ENCODE measurements around the gene GEMIN4. TPM values are rescaled to one million over a fixed set of nuclear protein-coding genes. Genes with fewer than 3 reads are reported as not detected.
"Not testable (repeated sequence)": the region's sequence is repeated elsewhere in the genome, so short reads cannot be mapped to it uniquely, and the experiment has no call there.

Gene GEMIN4
- total RNA-seq, 1 donor from 2014 or later = 19.3 TPM

DNA sequence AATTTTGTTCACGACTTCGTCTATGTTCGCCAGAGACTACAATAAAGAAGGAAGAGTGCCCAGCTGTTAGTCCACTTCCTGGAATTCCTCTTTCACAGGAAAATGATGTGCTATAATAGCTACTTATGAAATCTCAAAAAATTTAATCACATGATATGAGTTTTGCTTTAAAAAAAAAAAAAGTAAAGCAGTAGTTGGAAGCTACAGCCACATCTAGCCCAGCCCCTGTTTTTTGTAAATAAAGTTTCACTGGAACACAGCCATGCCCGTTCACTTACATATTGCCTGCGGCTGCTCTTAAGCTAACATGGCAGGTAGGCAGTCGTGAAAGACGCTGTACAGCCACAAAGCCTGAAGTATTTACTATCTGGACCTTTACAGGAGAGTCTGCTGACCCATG is 52.7 kb downstream of the GEMIN4 start:
- no peak for DNase-seq (ENCODE audit: extremely low spot score, unreplicated experiment)

DNA sequence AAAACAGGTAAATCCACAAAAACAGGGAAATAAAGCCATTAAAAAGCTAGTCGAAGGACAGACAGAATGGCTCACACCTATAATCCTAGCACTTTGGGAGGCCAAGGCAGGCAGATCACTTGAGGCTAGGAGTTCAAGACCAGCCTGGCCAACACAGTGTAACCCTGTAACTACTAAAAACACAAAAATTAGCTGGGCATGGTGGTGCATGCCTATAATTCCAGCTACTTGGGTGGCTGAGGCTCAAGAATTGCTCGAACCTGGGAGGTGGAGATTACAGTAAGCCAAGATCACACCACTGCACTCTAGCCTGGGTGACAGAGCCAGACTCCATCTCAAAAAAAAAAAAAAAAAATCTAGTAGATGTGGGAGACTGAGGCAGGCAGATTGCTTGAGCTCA is 54.0 kb downstream of the GEMIN4 start:
- Mint-ChIP-seq H3K36me3 (ENCODE audit: unreplicated experiment) (peaks cover 18% of the 10 kb centered on the region), H3K4me1 (ENCODE audit: unreplicated experiment) (peaks cover 22% of the 10 kb centered on the region)
- H3K27me3 Mint-ChIP-seq (ENCODE audit: unreplicated experiment); H3K27ac Mint-ChIP-seq (ENCODE audit: unreplicated experiment); H3K4me3 Mint-ChIP-seq (ENCODE audit: unreplicated experiment); DNase-seq (ENCODE audit: extremely low spot score, unreplicated experiment); H3K9me3 Mint-ChIP-seq (ENCODE audit: unreplicated experiment): not testable (repeated sequence)

More for the DNA sequence above, 52.7 kb downstream of the GEMIN4 start:
- Mint-ChIP-seq H3K4me3 (ENCODE audit: unreplicated experiment) (no peak overlapping the region), H3K27me3 (ENCODE audit: unreplicated experiment) (no peaks in the 10 kb centered on the region), H3K4me1 (ENCODE audit: unreplicated experiment) (peaks cover 10% of the 10 kb centered on the region), H3K9me3 (ENCODE audit: unreplicated experiment) (no peaks in the 10 kb centered on the region), H3K27ac (ENCODE audit: unreplicated experiment) (no peak overlapping the region), H3K36me3 (ENCODE audit: unreplicated experiment) (peaks cover 18% of the 10 kb centered on the region)
- TF ChIP-seq, protein P1, sequence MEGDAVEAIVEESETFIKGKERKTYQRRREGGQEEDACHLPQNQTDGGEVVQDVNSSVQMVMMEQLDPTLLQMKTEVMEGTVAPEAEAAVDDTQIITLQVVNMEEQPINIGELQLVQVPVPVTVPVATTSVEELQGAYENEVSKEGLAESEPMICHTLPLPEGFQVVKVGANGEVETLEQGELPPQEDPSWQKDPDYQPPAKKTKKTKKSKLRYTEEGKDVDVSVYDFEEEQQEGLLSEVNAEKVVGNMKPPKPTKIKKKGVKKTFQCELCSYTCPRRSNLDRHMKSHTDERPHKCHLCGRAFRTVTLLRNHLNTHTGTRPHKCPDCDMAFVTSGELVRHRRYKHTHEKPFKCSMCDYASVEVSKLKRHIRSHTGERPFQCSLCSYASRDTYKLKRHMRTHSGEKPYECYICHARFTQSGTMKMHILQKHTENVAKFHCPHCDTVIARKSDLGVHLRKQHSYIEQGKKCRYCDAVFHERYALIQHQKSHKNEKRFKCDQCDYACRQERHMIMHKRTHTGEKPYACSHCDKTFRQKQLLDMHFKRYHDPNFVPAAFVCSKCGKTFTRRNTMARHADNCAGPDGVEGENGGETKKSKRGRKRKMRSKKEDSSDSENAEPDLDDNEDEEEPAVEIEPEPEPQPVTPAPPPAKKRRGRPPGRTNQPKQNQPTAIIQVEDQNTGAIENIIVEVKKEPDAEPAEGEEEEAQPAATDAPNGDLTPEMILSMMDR (IDR thresholded peaks at IDR 0.05) = no peak

DNA sequence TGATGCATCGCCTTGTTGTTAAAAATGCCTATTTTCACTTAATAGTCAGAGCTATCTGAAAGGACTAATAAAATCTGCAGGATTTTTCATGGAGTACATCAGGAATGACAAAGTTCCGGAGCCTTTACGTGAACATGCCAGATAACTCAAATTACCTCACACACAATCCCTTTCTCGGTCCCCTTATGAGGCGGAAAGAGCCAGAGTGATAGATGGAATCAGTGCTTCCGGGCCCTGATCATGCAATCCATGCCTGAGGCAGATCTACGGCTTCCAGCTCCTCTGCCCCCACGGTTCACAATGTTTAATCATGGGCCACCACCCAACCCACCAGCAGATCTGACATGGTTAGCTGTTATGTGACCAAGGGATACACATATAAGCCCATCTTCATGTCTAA is 54.4 kb downstream of the GEMIN4 start:
- DNase-seq (ENCODE audit: extremely low spot score, unreplicated experiment) = no peak
- Mint-ChIP-seq H3K27me3 (ENCODE audit: unreplicated experiment) (no peaks in the 10 kb centered on the region), H3K4me3 (ENCODE audit: unreplicated experiment) (no peak overlapping the region), H3K27ac (ENCODE audit: unreplicated experiment) (no peak overlapping the region), H3K9me3 (ENCODE audit: unreplicated experiment) (no peaks in the 10 kb centered on the region), H3K36me3 (ENCODE audit: unreplicated experiment) (peaks cover 18% of the 10 kb centered on the region), H3K4me1 (ENCODE audit: unreplicated experiment) (peaks cover 24% of the 10 kb centered on the region)
- TF ChIP-seq, protein P1 (IDR thresholded peaks at IDR 0.05) = no peak

DNA sequence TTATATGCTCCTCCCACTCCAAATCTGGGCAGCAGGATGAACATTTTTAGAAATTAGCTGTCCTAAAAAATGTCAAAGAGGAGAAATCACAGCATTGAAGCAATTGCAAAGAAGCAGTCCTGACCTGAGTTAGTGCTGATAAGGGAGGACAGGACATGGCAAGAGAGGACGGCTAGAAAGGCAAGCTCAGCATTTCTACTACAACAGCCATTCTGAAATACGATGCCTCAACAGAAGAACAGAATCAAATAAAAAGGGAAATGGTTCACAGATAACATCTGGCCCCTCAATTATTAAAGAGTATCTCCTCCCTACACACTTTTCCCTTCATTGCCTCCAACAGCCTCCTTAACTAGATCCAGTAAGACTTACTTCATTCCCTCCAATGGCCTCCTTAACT is 55.7 kb downstream of the GEMIN4 start:
- H3K36me3 Mint-ChIP-seq (ENCODE audit: unreplicated experiment) = peaks cover 20% of the 10 kb centered on the region

More for the DNA sequence above, 55.7 kb downstream of the GEMIN4 start:
- H3K27me3 Mint-ChIP-seq (ENCODE audit: unreplicated experiment) = no peaks in the 10 kb centered on the region
- H3K27ac Mint-ChIP-seq (ENCODE audit: unreplicated experiment) = no peak overlapping the region
- no peaks in the 10 kb centered on the region for H3K9me3 Mint-ChIP-seq (ENCODE audit: unreplicated experiment)
- no peak for DNase-seq (ENCODE audit: extremely low spot score, unreplicated experiment)
- H3K4me1 Mint-ChIP-seq (ENCODE audit: unreplicated experiment) = peaks cover 34% of the 10 kb centered on the region
- H3K4me3 Mint-ChIP-seq (ENCODE audit: unreplicated experiment) = no peak overlapping the region
- TF ChIP-seq, protein P1 (IDR thresholded peaks at IDR 0.05) = no peak

Other genes with a start within 250 kb of the GEMIN4 start
- gene VPS53, start 37.4 kb downstream of the GEMIN4 start, total RNA-seq = 75.5 and 76.7 TPM in 2 replicates
- 23.7 and 27.3 TPM in 2 replicates for gene TLCD3A, start 19.7 kb downstream of the GEMIN4 start, total RNA-seq
- gene GLOD4, start 30.0 kb upstream of the GEMIN4 start, total RNA-seq = 51.3 and 63.4 TPM in 2 replicates
- 10.4 and 11.6 TPM in 2 replicates for gene MRM3, start 30.1 kb upstream of the GEMIN4 start, total RNA-seq
- 123 and 131 TPM in 2 replicates for gene NXN, start 227.5 kb upstream of the GEMIN4 start, total RNA-seq
- gene TIMM22, start 244.9 kb upstream of the GEMIN4 start, total RNA-seq = 12.6 and 12.8 TPM in 2 replicates